GM12878 (cell line): ENCODE data around the gene SF1. TPM values are rescaled to one million over a fixed set of nuclear protein-coding genes. Genes with fewer than 3 reads are reported as not detected.
A peak's percentile ranks its signal among the peaks of the same experiment; 100 is the strongest.

Experiments
- ATAC-seq: fragments of 200-7000 bp; cut with Tn5 transposase; 3 replicates; pipeline ENCODE4 v1.9.1; 2020; ENCODE audit warnings: mild to moderate bottlenecking, moderate library complexity
- BruUV-seq: library from RNA; stranded (reverse); fragments of 400-500 nt; replicated peaks from 2 replicates; lab custom pipeline; 2021; lab: Mats Ljungman, UMichigan
- CTCF ChIA-PET: fragments of 300-600 bp; sonication (Branson Sonifier 250); formaldehyde crosslinking; extraction: SDS; loops from one replicate; lab custom pipeline; 2021; ENCODE audit warnings: inconsistent platforms; lab: Yijun Ruan, JAX
- POLR2A ChIA-PET: fragments of 350-600 bp; formaldehyde crosslinking; extraction: SDS; loops from one replicate; lab custom pipeline; 2021; ENCODE audit warnings: inconsistent platforms; lab: Charles Lee
- RAD21 ChIA-PET: fragments of 300-600 bp; sonication (Branson Sonifier 250); formaldehyde crosslinking; loops from one replicate; lab custom pipeline; 2023; ENCODE audit warnings: antibody characterized with exemption; ENCODE audit not compliant: unreplicated experiment; lab: Charles Lee
- SMC1A ChIA-PET: fragments of 300-600 bp; sonication (Branson Sonifier 250); formaldehyde crosslinking; loops from one replicate; lab custom pipeline; 2023; ENCODE audit not compliant: unreplicated experiment, uncharacterized antibody; lab: Charles Lee
- DNase-seq: peaks from one replicate; pipeline ENCODE4 v3.0.0-alpha.2; 2011; ENCODE audit warnings: low read depth, low spot score
- FAIRE-seq: peaks from 3 replicates; lab custom pipeline; 2011; peaks lifted over from hg19 to GRCh38; lab: Jason Lieb, UNC
- H2AFZ ChIP-seq: 2 replicates; pipeline ENCODE4 v1.6.0; 2011; ENCODE audit warnings: low read depth, low read length, control low read depth; ENCODE audit not compliant: control insufficient read depth
- H3K27ac ChIP-seq: 2 replicates; pipeline ENCODE4 v1.5.1; 2011; ENCODE audit warnings: control low read depth; ENCODE audit not compliant: control insufficient read depth, insufficient read depth
- H3K27me3 ChIP-seq, 2 experiments: replicated peaks in 1 of 2; 2 replicates each; pipeline versions ENCODE4 v1.6.0 to v1.6.1; 2011; ENCODE audit warnings: low read length in 1 of 2; ENCODE audit not compliant: control insufficient read depth in 2 of 2, insufficient read depth in 2 of 2
- H3K36me3 ChIP-seq, 2 experiments: 2 replicates each; pipeline ENCODE4 v1.5.1; 2011; ENCODE audit warnings: low read length in 1 of 2; ENCODE audit not compliant: control insufficient read depth in 2 of 2, insufficient read depth in 2 of 2
- H3K4me1 ChIP-seq: 2 replicates; pipeline ENCODE4 v1.6.1; 2011; ENCODE audit warnings: mild to moderate bottlenecking, low read length, moderate library complexity, mixed read lengths; ENCODE audit not compliant: control insufficient read depth, insufficient read depth
- H3K4me2 ChIP-seq: 2 replicates; pipeline ENCODE4 v1.6.0; 2011; ENCODE audit warnings: control low read depth; ENCODE audit not compliant: control insufficient read depth, insufficient read depth
- H3K4me3 ChIP-seq: fragments of 200-600 bp; sonication (generic); 2 replicates; pipeline ENCODE4 v1.5.1; 2016
- H3K79me2 ChIP-seq: 2 replicates; pipeline ENCODE4 v1.6.0; 2011; ENCODE audit warnings: low read length; ENCODE audit not compliant: control insufficient read depth, insufficient read depth
- H3K9ac ChIP-seq: 2 replicates; pipeline ENCODE4 v1.8.0; 2011; ENCODE audit warnings: low read length, control low read depth, mixed read lengths; ENCODE audit not compliant: control insufficient read depth, insufficient read depth
- H3K9me3 ChIP-seq: replicated peaks from 3 replicates; pipeline ENCODE4 v1.5.1; 2011; ENCODE audit warnings: mild to moderate bottlenecking, low read length; ENCODE audit not compliant: control insufficient read depth, insufficient read depth
- H4K20me1 ChIP-seq: 2 replicates; pipeline ENCODE4 v1.6.0; 2011; ENCODE audit not compliant: control insufficient read depth, insufficient read depth
- BCL11A ChIP-seq: IDR thresholded peaks from 2 replicates; pipeline ENCODE4 v1.6.1; 2011; ENCODE audit warnings: low read depth, low read length
- MTA2 ChIP-seq: fragments of 450-650 bp; IDR thresholded peaks from 2 replicates; pipeline ENCODE4 v1.6.1; 2016; ENCODE audit warnings: low read depth, mild to moderate bottlenecking, moderate library complexity
- MYB ChIP-seq: fragments of 150-350 bp; IDR thresholded peaks from 2 replicates; pipeline ENCODE4 v1.6.1; 2014; ENCODE audit warnings: mild to moderate bottlenecking, low read depth, low read length, borderline replicate concordance
- MYC ChIP-seq: IDR thresholded peaks from 2 replicates; pipeline ENCODE4 v1.6.1; 2011; ENCODE audit warnings: mild to moderate bottlenecking, low read length, moderate library complexity, inconsistent platforms; ENCODE audit not compliant: insufficient read depth, insufficient replicate concordance, insufficient read length, severe bottlenecking
- NBN ChIP-seq: fragments of 450-650 bp; IDR thresholded peaks from 2 replicates; pipeline ENCODE4 v1.6.1; 2016
- PML ChIP-seq: IDR thresholded peaks from 2 replicates; pipeline ENCODE4 v1.6.1; 2012; ENCODE audit warnings: low read length, inconsistent platforms
- POLR2A ChIP-seq: IDR thresholded peaks from 2 replicates; pipeline ENCODE4 v1.6.1; 2011; ENCODE audit warnings: low read depth, mild to moderate bottlenecking, low read length
- SMAD5 ChIP-seq: IDR thresholded peaks from 2 replicates; pipeline ENCODE4 v1.6.1; 2016; ENCODE audit warnings: antibody characterized with exemption, low read depth
- SPI1 ChIP-seq: IDR thresholded peaks from 2 replicates; pipeline ENCODE4 v1.6.1; 2011; ENCODE audit warnings: low read depth, mild to moderate bottlenecking, low read length, moderate library complexity, borderline replicate concordance; ENCODE audit not compliant: insufficient read depth
- ZBED1 ChIP-seq: IDR thresholded peaks from 2 replicates; pipeline ENCODE4 v1.6.1; 2016; ENCODE audit warnings: borderline replicate concordance
- WGBS: methylation state at CpG from one replicate; pipeline ENCODE4 v1.1.6; 2016; ENCODE audit warnings: low lambda C conversion rate; ENCODE audit not compliant: insufficient replicate concordance, insufficient coverage; ENCODE audit errors: missing lambda C conversion rate; 5-methylcytosine and 5-hydroxymethylcytosine counted together
- in situ Hi-C: fragments of 300-500 bp; cut with MboI; formaldehyde crosslinking; loops from 9 replicates; pipeline ENCODE4 v1.14.3; 2018; ENCODE audit warnings: mixed read lengths
- intact Hi-C: fragments of 100-400 bp; cut with micrococcal nuclease; formaldehyde crosslinking; loops from one replicate; pipeline ENCODE4 v1.14.2; 2022; ENCODE audit not compliant: unreplicated experiment
- polyA plus RNA-seq, 11 experiments: library from polyadenylated mRNA; depleted of rRNA in 4 of 11; unstranded in 6 of 11; stranded (reverse) in 5 of 11; fragments of >200 nt; fragmentation: Nextera tagmentation in 4 of 11; fragmentation: Illumina TruSeq in 1 of 11; extraction: Ambion mirVana in 4 of 11; extraction: Trizol in 1 of 11; gene quantifications; 1 replicate in 1 of 11; 2 replicates in 10 of 11; pipeline versions ENCODE4 v1.2.1 to v1.2.3, GENCODE V29; 2011 to 2016; ENCODE audit warnings: inconsistent platforms in 2 of 11, missing spikeins in 2 of 11, low read depth in 1 of 11
- total RNA-seq, 4 experiments: library from RNA; depleted of rRNA in 3 of 4; stranded (reverse); fragments of >200 nt in 3 of 4; fragmentation: Illumina TruSeq in 1 of 4; extraction: Trizol in 1 of 4; gene quantifications; 2 replicates each; pipeline versions ENCODE4 v1.2.1 to v1.2.3, GENCODE V29; 2013 to 2021

SF1 gene
- total and polyA plus RNA-seq, 10 of the 15 experiments (the other 5 are each of a cell fraction or from before 2014, with no cell fraction given) = 13.6 to 337 (median 103) TPM

GRCh38 chr11:64762674-64763525 lies 15.4 kb downstream of the SF1 start:
- Histone ChIP-seq H3K9ac (no peak overlapping the region), H3K79me2 (peaks cover 2% of the 10 kb centered on the region; the same call in 1 of the 2 replicates), H3K4me2 (no peak overlapping the region), H3K27ac (no peak overlapping the region), H3K36me3 (peaks cover 24 to 30% of the 10 kb centered on the region in 2 experiments), H4K20me1 (peaks cover 19% of the 10 kb centered on the region), H3K4me1 (peaks cover 17% of the 10 kb centered on the region), H3K27me3 (no peaks in the 10 kb centered on the region), H3K9me3 (no peaks in the 10 kb centered on the region), H2AFZ (no peak overlapping the region), H3K4me3 (no peak overlapping the region)
- BruUV-seq = no TSS peak
- DNase-seq (no peak), FAIRE-seq (peak; percentile 52), ATAC-seq (peak; percentile 14)
- ChIA-PET RAD21 (interaction anchor here (1.0 to 1.4 kb wide), 2 partner anchors 10 to 19 kb away, joined by 4 to 5 read pairs; partner anchors contain the start of gene RASGRP2), SMC1A (interaction anchor here (1.0 to 2.9 kb wide), 6 partner anchors 9 to 74 kb away, joined by 3 to 18 read pairs (median 4); partner anchors contain the start of gene RASGRP2), POLR2A (interaction anchor here (1.0 to 1.6 kb wide), 5 partner anchors 8 to 23 kb away, joined by 3 to 6 read pairs (median 3); partner anchors contain the start of gene SF1), CTCF (interaction anchor here (0.9 to 2.5 kb wide), 9 partner anchors 9 to 445 kb away, joined by 3 to 16 read pairs (median 4); partner anchors contain the start of genes PRDX5, RASGRP2, SF1 and TRMT112)
- 0 out of 2 replicates have a peak, but pooled peaks have one; percentile 14 for TF ChIP-seq MTA2
- TF ChIP-seq MYC = no peak
- 0 out of 2 replicates have a peak, but pooled peaks have one; percentile 22 for TF ChIP-seq ZBED1
- peak; percentile 85 for TF ChIP-seq POLR2A
- peak; percentile 41; the same call in 1 of the 2 replicates for TF ChIP-seq SPI1
- TF ChIP-seq SMAD5 = 0 out of 2 replicates have a peak, but pooled peaks have one; percentile 11
- TF ChIP-seq MYB = no peak
- TF ChIP-seq NBN = no peak
- peak; percentile 17; the same call in 1 of the 2 replicates for TF ChIP-seq PML
- TF ChIP-seq BCL11A = 0 out of 2 replicates have a peak, but pooled peaks have one; percentile 7
- in situ Hi-C loops (no loop called here), intact Hi-C loops (no loop called here)
- WGBS = 26% methylated on average over 13 of the region's 13 CpGs
